Stimulated activated naive CD8-positive, alpha-beta T cell treated with anti-CD3 and anti-CD28 coated beads, Interleukin-15, amount 100 ng/mL, for 72 hours (primary cell): ENCODE data around the gene SMAD7.
"Not testable (repeated sequence)": the region's sequence is repeated elsewhere in the genome, so short reads cannot be mapped to it uniquely, and the experiment has no call there.

ENCODE experiments used
- ATAC-seq: fragments of 150-1000 bp; cut with Tn5 transposase; 2 replicates; pipeline ENCODE4 v1.10.0; 2021; ENCODE audit warnings: mild to moderate bottlenecking, moderate library complexity
- DNase-seq, 2 donors: peaks; one replicate each; pipeline ENCODE4 v3.0.0; 2021 to 2022
- H3K27ac Mint-ChIP-seq, 2 donors: one replicate each; pipeline ENCODE4 v1.8.0; 2022; ENCODE audit warnings: mild to moderate bottlenecking in 2 of 2, mixed read lengths in 2 of 2, moderate library complexity in 2 of 2
- H3K27me3 Mint-ChIP-seq: one replicate; pipeline ENCODE4 v1.8.0; 2022; ENCODE audit warnings: mixed read lengths
- H3K4me1 Mint-ChIP-seq: one replicate; pipeline ENCODE4 v1.8.0; 2022; ENCODE audit warnings: mild to moderate bottlenecking, mixed read lengths
- H3K4me3 Mint-ChIP-seq, 2 donors: one replicate each; pipeline ENCODE4 v1.8.0; 2022; ENCODE audit warnings: mild to moderate bottlenecking in 2 of 2, mixed read lengths in 2 of 2, moderate library complexity in 1 of 2
- H3K9me3 Mint-ChIP-seq, 2 donors: one replicate each; pipeline ENCODE4 v1.8.0; 2022; ENCODE audit warnings: mixed read lengths in 2 of 2

SMAD7 gene

DNA sequence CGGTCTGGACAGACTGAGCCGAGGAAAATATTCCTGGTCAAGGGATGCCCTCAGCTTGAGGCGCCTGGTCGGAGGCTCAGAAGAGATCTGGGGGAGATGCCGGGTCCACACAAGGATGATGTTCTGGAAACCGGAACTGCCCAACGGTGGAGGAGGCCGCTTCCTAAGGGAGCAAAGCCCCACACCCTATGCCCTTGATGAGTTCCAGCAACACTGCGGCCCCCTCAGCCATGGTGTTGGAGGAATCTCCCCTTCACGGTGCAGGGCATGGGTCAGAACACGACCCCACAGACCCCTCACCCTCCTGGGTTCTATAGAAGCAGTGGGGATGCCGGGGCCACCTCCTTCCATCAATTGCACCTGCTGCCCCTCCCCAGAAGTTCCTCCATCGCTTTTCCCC, 79.8 kb downstream of the SMAD7 start:
- not testable (repeated sequence) for H3K27ac Mint-ChIP-seq, H3K4me3 Mint-ChIP-seq, H3K9me3 Mint-ChIP-seq, ATAC-seq, DNase-seq, H3K27me3 Mint-ChIP-seq
- peaks cover 53% of the 10 kb centered on the region for H3K4me1 Mint-ChIP-seq
